Stimulated activated CD8-positive, alpha-beta memory T cell treated with anti-CD3 and anti-CD28 coated beads, Interleukin-15, amount 100 ng/mL, for 24 hours (primary cell): ENCODE measurements around the gene USP10.
"Not testable (repeated sequence)": the region's sequence is repeated elsewhere in the genome, so short reads cannot be mapped to it uniquely, and the experiment has no call there.

ENCODE experiments used
- DNase-seq: peaks from one replicate; pipeline ENCODE4 v3.0.0-alpha.2; 2020; ENCODE audit warnings: low read depth

Gene USP10

DNA sequence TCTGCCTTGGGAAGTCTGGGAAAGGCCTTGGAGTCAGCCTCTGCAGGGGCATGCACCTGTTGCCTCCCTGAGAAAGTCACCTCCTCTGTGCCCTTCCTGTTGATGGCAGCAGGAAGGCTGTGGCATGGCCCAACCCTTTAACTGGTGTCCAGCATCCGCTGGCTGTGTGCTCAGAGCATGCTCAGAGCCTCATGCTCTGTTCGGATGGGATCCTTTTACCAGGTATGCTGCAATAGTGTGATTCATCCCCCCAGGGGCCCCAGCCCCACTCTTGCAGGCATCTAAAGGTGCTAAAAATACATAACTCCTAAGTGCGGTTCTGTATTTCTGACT, 26.6 kb upstream of the USP10 start:
- no peak for DNase-seq

- DNase-seq: no peak
Observed at GRCh38 chr16:84673561-84673960, 26.2 kb upstream of the USP10 start.

DNA sequence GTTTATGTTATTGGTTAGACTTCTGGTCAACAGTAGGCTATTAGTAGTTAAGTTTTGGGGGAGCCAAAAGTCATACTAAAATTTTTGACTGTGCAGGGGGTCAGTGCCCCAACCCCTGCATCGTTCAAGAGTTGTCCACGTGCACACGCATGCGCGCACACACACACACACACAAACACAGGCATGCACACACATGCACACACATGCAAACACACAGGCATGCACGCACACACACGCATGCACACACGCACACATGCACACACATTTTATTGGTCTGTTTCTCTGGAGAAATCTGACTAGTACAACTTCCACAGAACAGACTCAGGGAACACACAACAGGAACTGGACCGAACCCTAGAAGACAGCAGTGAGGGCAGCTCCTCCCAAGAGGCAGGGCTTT, 24.4 kb upstream of the USP10 start:
- DNase-seq: no peak

GRCh38 chr16:84675884-84676283, 23.9 kb upstream of the USP10 start:
- no peak for DNase-seq

- DNase-seq: no peak
Observed at GRCh38 chr16:84677017-84677803, 22.6 kb upstream of the USP10 start.

- DNase-seq: no peak
Observed at GRCh38 chr16:84677849-84678248, 22.0 kb upstream of the USP10 start.

- DNase-seq: no peak
Observed at GRCh38 chr16:84678541-84678940, 21.3 kb upstream of the USP10 start.

DNA sequence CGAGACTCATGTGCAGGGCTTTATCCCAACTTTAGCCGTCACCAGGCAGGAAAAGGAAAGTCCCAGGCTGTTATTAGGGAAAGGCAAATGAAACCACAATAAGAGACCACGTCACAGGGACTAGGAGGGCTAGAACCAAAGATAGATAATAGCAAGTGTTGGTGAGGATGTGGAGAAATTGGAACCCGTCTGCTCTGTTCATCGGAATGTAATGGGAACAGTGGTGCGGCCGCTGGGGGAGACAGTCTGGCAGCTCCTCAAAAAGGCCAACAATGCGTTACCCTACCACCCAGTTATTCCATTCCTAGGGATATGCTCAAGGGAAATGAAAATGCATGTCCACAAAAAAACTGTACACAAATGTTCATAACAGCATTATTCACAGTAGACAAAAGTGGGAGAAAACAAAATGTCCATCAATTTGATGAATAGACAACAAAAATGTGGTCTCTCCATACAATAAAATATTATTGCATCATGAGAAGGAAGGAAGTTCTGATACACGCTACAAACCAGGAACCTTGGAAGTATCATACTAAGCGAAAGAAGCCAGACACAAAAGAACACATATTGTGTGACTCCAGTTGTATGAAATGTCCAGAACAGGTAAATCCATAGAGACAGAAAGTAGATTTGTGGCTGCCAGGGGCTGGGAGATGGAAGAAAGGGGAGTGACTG, 19.5 kb upstream of the USP10 start:
- DNase-seq: no peak

DNA sequence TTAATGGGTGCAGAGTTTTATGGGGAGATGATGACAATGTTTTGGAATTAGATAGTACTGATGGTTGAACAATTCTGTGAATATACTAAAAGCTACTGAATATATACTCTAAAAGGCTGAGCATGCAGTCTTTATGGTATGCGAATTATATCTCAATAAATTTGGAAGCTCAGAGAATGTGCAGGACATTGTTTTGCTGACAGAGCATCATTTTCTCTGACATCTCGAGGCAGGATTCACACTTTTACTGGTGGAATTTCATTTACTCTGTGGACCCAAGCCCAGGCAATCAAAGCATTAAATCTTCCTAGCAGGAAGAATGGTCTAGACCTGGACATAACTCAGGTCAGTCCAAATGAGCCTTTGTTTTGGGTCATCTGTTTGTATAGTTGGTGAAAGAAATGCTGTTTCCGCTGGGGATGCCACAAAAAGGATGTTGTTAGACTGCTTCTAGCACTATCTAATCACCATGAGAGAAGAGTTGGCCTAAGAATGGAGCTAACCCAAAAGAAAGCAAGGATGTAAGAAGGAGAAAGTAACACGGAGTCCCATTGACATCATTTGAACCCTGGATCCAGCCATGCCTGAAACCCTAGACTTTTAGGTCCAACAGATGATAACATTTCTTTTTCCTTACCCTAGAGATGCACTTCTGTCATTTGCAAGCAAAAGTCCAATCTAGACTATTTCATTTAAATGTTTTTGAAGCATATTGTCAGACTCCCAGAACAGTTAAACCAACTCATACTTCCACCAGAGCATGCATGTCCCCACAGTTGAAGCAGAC, 18.8 kb upstream of the USP10 start:
- no peak for DNase-seq

GRCh38 chr16:84683691-84684591, 15.9 kb upstream of the USP10 start:
- no peak for DNase-seq

GRCh38 chr16:84684592-84684965, 15.2 kb upstream of the USP10 start:
- no peak for DNase-seq

DNA sequence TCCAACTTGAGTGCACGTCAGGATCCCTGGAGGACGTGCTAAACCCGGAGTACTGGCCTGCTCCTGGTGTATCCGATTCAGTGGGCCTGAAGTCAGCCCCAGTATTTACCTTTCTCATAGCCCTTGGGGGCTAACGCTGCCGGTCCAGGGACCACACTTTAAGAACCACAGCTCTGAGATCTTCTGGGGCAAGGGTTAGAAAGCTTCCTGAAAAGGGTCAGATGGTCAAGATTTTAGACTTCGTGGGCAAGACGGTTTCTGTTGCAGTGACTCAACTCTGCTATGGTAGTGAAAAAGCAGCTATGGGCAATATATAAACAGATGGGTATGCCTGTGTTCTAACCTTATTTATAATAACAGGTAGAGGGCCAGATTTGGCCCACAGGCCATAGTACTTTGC, 14.6 kb upstream of the USP10 start:
- DNase-seq: no peak

DNA sequence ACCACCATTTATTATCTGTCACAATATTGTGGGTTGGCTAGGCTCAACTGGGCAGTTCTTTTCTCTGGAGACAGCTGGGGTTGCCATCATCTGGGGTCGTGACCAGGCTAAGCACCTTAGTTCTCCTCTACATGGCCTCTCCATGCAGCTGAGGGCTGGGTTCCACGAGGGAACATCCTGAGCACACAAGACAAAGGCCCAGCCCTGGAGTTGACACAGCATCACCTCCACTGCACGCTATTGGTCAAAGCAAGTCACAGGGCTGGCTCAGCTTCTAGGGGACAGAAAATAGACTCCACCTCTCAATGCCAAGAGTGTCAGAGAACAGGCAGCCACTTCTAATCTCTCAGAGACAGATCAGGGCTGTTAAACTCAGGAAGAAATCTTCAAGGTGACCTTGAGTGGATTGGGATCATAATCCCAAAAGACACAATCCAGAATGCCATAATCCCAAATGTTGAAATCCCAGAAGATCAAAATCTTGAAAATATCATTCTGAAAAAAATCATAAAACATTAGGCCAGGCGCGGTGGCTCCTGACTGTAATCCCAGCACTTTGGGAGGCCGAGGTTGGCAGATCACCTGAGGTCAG, 13.0 kb upstream of the USP10 start:
- no peak for DNase-seq

DNA sequence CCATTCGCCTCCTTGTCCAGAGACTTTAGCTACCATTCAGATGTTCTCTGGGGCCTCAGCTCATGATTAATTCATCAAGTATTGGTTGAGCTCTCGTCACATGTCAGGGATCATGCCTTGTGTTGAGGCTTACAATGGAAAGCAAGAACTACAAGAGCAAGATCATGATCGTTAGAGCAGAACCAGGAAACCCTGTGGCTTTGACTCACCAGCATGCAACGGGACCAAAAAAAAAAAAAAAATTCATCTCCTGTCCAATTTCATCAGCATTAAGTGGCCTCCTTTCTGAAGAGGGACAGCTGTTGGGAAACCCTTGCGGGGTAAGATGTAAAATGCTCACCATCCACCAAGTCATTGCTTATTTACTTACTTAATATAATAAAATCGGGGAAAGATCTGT, 12.1 kb upstream of the USP10 start:
- DNase-seq: no peak

- DNase-seq: not testable (repeated sequence)
Observed at GRCh38 chr16:84688163-84688562, 11.6 kb upstream of the USP10 start.

- DNase-seq: no peak
Observed at GRCh38 chr16:84689111-84689510, 10.7 kb upstream of the USP10 start.

- no peak for DNase-seq
Observed at GRCh38 chr16:84690088-84690819, 9.5 kb upstream of the USP10 start.

DNA sequence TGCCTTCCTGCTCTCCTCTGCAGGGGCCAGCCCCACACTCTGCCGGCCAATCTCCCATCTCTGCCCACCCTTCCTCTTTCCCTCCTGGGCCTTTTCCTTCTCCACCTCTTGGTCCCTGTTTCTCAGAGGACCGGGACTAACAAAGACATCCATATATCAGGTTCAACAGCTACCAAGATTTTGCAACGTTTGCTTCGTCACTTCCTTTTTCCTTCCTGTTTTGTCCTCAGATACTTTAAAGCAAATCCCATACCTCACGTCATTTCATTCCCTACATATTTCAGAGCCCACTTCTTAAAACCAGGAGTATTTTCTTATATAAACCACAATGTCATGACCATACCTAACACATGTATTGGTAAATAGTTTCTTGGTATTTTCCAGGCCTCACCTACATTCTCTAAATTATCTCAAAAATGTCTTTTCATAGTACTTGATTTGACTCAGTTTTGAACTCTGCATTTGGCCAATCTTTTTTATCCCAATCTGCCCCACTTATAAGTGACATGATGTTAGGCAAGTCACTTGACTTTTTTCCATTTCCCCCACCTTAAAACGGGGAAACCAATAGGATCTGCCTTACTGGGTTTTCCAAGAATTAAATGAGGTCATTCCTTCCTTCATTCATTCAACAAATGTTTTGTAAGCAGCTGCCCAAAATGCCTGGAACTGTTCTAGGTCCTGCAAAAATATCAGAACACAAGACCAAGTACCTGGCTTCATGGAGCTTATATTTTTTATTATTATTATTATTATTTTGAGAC, 7.2 kb upstream of the USP10 start:
- DNase-seq: no peak

- not testable (repeated sequence) for DNase-seq
Observed at GRCh38 chr16:84693869-84694268, 5.9 kb upstream of the USP10 start.

DNA sequence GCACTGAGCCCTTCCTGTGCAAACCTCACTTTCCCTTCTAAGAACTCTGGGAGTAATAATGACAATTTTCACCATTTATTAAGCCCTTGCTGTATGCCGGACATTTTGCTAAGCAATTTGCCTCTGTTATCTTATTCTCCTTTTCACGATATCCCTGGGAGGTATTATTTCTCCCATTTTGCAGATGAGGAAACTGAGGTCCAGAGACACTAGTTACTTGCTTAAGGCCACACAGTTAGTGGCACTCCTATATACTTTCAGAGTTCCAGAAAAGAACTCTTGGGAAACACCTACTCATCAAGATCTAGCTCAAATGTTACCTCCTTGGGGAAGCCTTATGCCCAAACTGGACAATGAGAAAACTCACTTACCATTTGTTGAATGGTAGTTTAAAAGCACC, 4.8 kb upstream of the USP10 start:
- no peak for DNase-seq
